ENCODE measurements around the gene FBL. TPM values are rescaled to one million over a fixed set of nuclear protein-coding genes. Genes with fewer than 3 reads are reported as not detected.

Gene FBL
- polyA plus RNA-seq, 1 donor (not counting 4 experiments of a cell fraction or from before 2014, with no cell fraction given) = 357 TPM

- Histone ChIP-seq H4K20me1 (ENCODE audit: control insufficient read depth, extremely low read depth, insufficient read depth, low read length) (no peaks in the 10 kb centered on the region), H3K4me3 (ENCODE audit: control insufficient read depth in 2 of 3, extremely low read depth in 1 of 3, insufficient read depth in 2 of 3, low read depth in 1 of 3, low read length in 3 of 3) (no peak overlapping the region), H3K9ac (ENCODE audit: control insufficient read depth, extremely low read depth, insufficient read depth, low read length) (no peak overlapping the region), H3K27me3 (ENCODE audit: control insufficient read depth, extremely low read depth, insufficient read depth, low read length) (peaks cover 4% of the 10 kb centered on the region), H3K27ac (ENCODE audit: control insufficient read depth, insufficient read depth, low read length) (no peak overlapping the region), H3K4me2 (ENCODE audit: control insufficient read depth, extremely low read depth, insufficient read depth, low read depth, low read length) (no peak overlapping the region), H3K79me2 (ENCODE audit: control insufficient read depth, insufficient read depth, low read length) (no peaks in the 10 kb centered on the region), H3K9me3 (ENCODE audit: control insufficient read depth, low read depth, low read length) (no peaks in the 10 kb centered on the region), H3K36me3 (ENCODE audit: control insufficient read depth in 2 of 2, extremely low read depth in 1 of 2, insufficient read depth in 2 of 2, low read length in 2 of 2) (no peaks in the 10 kb centered on the region), H3K4me1 (ENCODE audit: control insufficient read depth, extremely low read depth, insufficient read depth, low read length) (no peaks in the 10 kb centered on the region), H3K9me1 (ENCODE audit: control insufficient read depth, extremely low read depth, insufficient read depth, low read length) (no peaks in the 10 kb centered on the region), H2AFZ (ENCODE audit: control insufficient read depth, low read length) (no peak overlapping the region)
- DNase-seq (ENCODE audit: low read depth, low spot score) = no peak
- TF ChIP-seq EZH2 (IDR thresholded peaks at IDR 0.05; ENCODE audit: low read length) (no peak), CTCF (optimal IDR thresholded peaks at IDR 0.05 in 1 of 3, IDR thresholded peaks at IDR 0.05 in 1 of 3, conservative IDR thresholded peaks at IDR 0.05 in 1 of 3; ENCODE audit: extremely low read depth in 1 of 3, insufficient read depth in 2 of 3, low read length in 3 of 3) (no peak)
- no peak for FAIRE-seq
- dilution Hi-C loops (cut with MboI; ENCODE audit: extremely low pct_ligation_motif_present, low sequenced_read_pairs) = no loop called here
These were observed 51.2 kb downstream of the FBL start for GRCh38 chr19:39795001-39795400.

- H3K9ac ChIP-seq (ENCODE audit: control insufficient read depth, extremely low read depth, insufficient read depth, low read length) = no peak overlapping the region
- no peaks in the 10 kb centered on the region for H3K36me3 ChIP-seq (ENCODE audit: control insufficient read depth in 2 of 2, extremely low read depth in 1 of 2, insufficient read depth in 2 of 2, low read length in 2 of 2)
- H3K27ac ChIP-seq (ENCODE audit: control insufficient read depth, insufficient read depth, low read length) = no peak overlapping the region
- DNase-seq (ENCODE audit: low read depth, low spot score) (no peak), FAIRE-seq (peak; percentile 57)
- H4K20me1 ChIP-seq (ENCODE audit: control insufficient read depth, extremely low read depth, insufficient read depth, low read length) = no peaks in the 10 kb centered on the region
- no peaks in the 10 kb centered on the region for H3K79me2 ChIP-seq (ENCODE audit: control insufficient read depth, insufficient read depth, low read length)
- dilution Hi-C loops (cut with MboI; ENCODE audit: extremely low pct_ligation_motif_present, low sequenced_read_pairs) = no loop called here
- H3K9me1 ChIP-seq (ENCODE audit: control insufficient read depth, extremely low read depth, insufficient read depth, low read length) = no peaks in the 10 kb centered on the region
- peak overlapping the region; percentile 75 for H3K4me2 ChIP-seq (ENCODE audit: control insufficient read depth, extremely low read depth, insufficient read depth, low read depth, low read length)
- H2AFZ ChIP-seq (ENCODE audit: control insufficient read depth, low read length) = peak overlapping the region; percentile 90
- H3K27me3 ChIP-seq (ENCODE audit: control insufficient read depth, extremely low read depth, insufficient read depth, low read length) = peaks cover 4% of the 10 kb centered on the region
- no peaks in the 10 kb centered on the region for H3K4me1 ChIP-seq (ENCODE audit: control insufficient read depth, extremely low read depth, insufficient read depth, low read length)
- peak overlapping the region; percentile 18 to 61 (median 45) for H3K4me3 ChIP-seq (ENCODE audit: control insufficient read depth in 2 of 3, extremely low read depth in 1 of 3, insufficient read depth in 2 of 3, low read depth in 1 of 3, low read length in 3 of 3)
- no peaks in the 10 kb centered on the region for H3K9me3 ChIP-seq (ENCODE audit: control insufficient read depth, low read depth, low read length)
- no peak for TF ChIP-seq EZH2 (IDR thresholded peaks at IDR 0.05; ENCODE audit: low read length)
- peak; percentile 82 to 96 (median 96) for TF ChIP-seq CTCF (optimal IDR thresholded peaks at IDR 0.05 in 1 of 3, IDR thresholded peaks at IDR 0.05 in 1 of 3, conservative IDR thresholded peaks at IDR 0.05 in 1 of 3; ENCODE audit: extremely low read depth in 1 of 3, insufficient read depth in 2 of 3, low read length in 3 of 3)
These were observed 53.1 kb downstream of the FBL start for GRCh38 chr19:39792999-39793546.

All from keratinocyte (primary cell).